ENCODE measurements around the gene KPNB1. TPM values are rescaled to one million over a fixed set of nuclear protein-coding genes. Genes with fewer than 3 reads are reported as not detected.

Gene KPNB1
- total RNA-seq, 1 donor from 2014 or later: 276 TPM

- peak; percentile 85 for DNase-seq (ENCODE audit: low spot score)
These were observed 47.3 kb downstream of the KPNB1 start for GRCh38 chr17:47696717-47697642.

- DNase-seq (ENCODE audit: low spot score): peak; percentile 73
These were observed 48.4 kb downstream of the KPNB1 start for GRCh38 chr17:47697906-47698711.

GRCh38 chr17:47698749-47699535 is 49.2 kb downstream of the KPNB1 start:
- peak; percentile 90 for DNase-seq (ENCODE audit: low spot score)

- DNase-seq (ENCODE audit: low spot score): no peak
These were observed 49.8 kb downstream of the KPNB1 start for GRCh38 chr17:47699536-47699840.

- no peak for DNase-seq (ENCODE audit: low spot score)
These were observed 51.0 kb downstream of the KPNB1 start for GRCh38 chr17:47700471-47701449.

GRCh38 chr17:47701608-47702007 is 51.9 kb downstream of the KPNB1 start:
- DNase-seq (ENCODE audit: low spot score): no peak

- DNase-seq (ENCODE audit: low spot score): no peak
These were observed 52.8 kb downstream of the KPNB1 start for GRCh38 chr17:47702391-47702995.

GRCh38 chr17:47703191-47703591 is 53.5 kb downstream of the KPNB1 start:
- no peak for DNase-seq (ENCODE audit: low spot score)

- no peak for DNase-seq (ENCODE audit: low spot score)
These were observed 54.0 kb downstream of the KPNB1 start for GRCh38 chr17:47703671-47704070.

GRCh38 chr17:47704116-47704515 is 54.4 kb downstream of the KPNB1 start:
- DNase-seq (ENCODE audit: low spot score): no peak

- DNase-seq (ENCODE audit: low spot score): no peak
These were observed 55.0 kb downstream of the KPNB1 start for GRCh38 chr17:47704736-47705135.

- no peak for DNase-seq (ENCODE audit: low spot score)
These were observed 56.1 kb downstream of the KPNB1 start for GRCh38 chr17:47705536-47706530.

- DNase-seq (ENCODE audit: low spot score): no peak
These were observed 57.5 kb downstream of the KPNB1 start for GRCh38 chr17:47707056-47707804.

- no peak for DNase-seq (ENCODE audit: low spot score)
These were observed 58.2 kb downstream of the KPNB1 start for GRCh38 chr17:47707884-47708283.

- DNase-seq (ENCODE audit: low spot score): no peak
These were observed 58.7 kb downstream of the KPNB1 start for GRCh38 chr17:47708312-47708863.

GRCh38 chr17:47708864-47709541 is 59.3 kb downstream of the KPNB1 start:
- DNase-seq (ENCODE audit: low spot score): no peak

GRCh38 chr17:47709594-47709993 is 59.9 kb downstream of the KPNB1 start:
- no peak for DNase-seq (ENCODE audit: low spot score)

Data from mesenteric fat pad (tissue), 1 donor.